GM19324 (cell line): Measurements from ENCODE around the gene DPH7.
"Not testable (repeated sequence)": the region's sequence is repeated elsewhere in the genome, so short reads cannot be mapped to it uniquely, and the experiment has no call there.

Experiments
- ATAC-seq: cut with Tn5 transposase; IDR thresholded peaks from one replicate; pipeline ENCODE4 v1.9.1; 2021; ENCODE audit warnings: mild to moderate bottlenecking, moderate library complexity; ENCODE audit not compliant: unreplicated experiment, low FRiP score

DPH7 gene

DNA sequence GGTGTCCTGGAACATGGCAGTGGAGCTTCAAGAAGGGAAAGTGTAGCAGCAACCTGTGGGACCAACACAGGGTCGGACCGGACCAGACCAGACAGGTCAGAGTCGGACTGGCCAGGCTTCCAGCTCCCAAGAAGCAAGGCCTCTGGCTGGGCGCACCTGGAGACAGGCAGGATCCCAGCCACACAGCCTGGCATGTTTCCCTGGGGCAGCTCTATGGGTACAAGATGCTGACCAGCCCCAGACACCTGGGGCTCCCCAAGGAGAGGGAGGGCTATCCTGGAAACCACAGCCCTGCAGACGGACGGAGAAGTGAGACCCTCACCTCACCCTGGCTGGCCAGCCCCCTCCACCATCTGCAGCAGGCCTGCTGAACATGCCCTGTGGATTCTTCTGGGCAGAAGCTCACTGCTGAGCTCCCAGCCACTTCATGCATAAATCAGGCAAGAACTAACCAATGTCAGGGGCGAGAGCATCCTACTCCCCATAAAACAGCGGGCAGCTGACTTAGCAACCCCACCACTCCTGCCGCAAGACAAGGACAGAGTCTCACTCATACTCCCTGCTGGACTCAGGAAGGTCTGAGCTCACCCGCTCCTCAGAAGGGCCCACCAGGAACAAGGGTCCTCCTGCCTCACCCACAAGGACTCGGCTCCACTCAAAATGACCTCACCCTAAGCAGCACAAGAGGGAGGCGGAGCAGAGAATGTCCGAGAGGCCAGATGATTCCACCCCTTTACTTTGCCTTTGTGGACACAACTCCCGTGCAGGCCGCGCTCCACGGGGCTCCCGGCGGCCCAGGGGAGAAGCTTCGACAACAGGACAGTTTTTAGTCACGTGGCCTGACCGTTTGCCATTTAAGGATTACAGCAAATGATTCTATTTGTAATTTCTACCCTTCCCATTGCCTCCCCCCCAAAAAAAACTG is 2.9 kb upstream of the DPH7 start:
- ATAC-seq, result no peak

DNA sequence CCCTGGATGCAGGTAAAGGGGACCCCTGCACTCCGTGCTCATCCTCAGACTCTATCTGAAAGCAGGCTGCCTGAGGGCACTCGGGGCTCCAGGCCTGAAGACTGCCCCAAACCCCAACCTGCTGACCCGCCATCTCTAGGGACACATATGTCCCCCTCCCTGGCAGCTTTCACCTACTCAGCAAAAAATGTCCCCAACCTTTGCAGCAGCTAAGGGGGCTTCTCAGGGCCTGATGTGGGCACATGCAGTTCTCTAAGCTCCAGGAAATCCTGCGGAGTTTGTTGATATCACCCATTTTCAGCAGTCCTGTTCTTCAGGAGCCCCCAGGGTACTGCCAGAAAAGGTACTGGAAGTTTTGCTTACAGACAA is 2.2 kb upstream of the DPH7 start:
- no peak for ATAC-seq

DNA sequence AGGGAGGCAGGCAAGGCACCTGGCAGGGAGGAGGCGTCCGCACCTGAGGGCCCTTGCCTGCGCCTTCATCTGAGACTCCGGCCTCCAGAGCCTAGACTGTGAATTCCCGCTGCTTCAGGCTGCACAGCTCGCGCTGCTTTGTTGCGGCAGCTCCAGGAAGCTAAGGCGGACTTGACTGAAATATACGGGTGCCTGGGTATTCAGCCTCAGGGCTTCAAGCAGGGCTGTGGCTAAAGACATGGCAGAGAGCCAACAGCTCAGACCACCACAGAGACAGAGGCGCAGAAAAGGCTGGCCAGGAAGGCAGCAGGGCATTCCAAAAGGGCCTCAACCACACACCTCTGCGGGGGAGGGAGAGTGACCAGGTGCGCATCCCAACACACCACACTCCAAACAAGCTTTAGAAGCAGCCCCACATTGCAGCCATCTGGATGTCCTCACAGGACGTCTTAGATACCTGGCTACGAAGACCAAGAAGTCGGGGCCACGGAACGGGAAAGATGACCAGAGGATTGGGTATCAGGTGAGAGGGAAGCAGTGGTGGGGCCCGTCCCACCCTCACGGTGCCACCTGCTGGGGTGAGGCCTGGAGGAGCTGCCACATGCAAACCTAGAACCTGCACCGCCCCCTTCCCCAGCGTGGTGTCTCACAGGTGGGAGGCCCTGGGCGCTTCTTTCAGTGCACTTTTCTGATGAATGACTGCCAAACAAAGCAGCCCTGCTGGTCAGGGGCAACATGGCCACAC is 1.7 kb upstream of the DPH7 start:
- no peak for ATAC-seq

DNA sequence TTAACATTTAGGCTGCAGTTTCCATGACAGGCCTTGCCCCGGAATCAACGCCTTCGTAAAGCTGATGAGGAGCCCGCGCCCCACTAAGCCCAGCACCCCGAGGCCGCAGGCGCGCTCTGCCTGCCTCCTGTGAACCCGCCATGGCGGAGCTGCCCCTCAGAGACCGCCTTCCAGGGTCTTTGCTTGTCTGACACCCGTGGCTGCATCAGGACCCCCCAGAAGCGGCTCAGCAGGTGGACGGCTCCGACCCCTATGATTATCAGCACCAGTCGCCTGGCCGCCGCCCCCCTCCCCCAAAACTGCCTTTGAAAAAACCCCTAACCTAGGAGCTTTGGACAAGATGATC is 507 bp upstream of the DPH7 start:
- no peak for ATAC-seq

DNA sequence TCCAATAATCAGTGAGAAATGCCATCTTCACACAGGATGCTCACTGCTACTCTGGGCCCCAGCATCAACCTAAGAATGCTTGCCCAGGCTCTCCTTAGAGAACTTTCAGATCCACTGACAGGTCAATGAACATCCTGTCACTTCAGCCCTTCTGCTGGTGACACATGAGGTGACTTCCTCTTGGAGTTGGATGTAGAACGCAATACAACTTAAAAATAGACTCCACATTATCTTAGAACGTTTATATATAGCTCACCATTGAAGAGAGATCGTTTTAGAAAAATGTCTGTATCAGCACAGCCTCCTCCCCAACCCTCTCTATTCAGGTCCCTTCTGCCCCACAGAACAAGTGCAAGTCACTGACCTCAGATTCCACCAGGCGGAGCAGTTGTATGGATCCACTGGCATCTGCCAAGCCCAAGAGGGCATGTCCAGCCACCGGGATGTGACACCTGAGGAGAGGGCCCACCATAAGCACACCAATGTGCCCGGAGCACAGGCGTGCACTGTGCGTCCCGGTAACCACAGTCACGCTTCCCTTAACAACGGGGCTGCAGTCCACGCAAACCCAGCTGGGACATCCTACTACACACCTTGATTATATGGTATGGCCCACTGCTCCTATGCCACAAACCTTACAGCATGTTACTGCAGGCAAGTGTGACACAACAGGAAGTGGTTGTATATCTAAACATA is 2.9 kb downstream of the DPH7 start:
- ATAC-seq, result no peak

DNA sequence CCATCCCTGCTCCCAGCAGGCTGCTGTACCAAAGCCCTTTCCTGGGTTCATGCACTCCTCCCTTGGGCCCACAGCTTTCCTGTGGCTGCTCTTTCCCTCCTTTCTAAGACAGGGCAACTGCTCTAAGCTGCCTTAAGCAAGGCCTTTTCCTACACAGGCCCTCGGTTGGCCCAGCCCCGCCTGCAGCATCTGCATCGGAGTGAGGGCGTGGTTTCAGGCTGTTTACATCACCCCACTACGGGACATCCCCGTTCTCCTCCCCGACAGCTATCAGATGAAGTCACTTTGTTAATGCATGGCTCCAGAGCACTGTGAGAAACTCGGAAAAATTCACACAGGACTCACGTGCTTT is 3.4 kb downstream of the DPH7 start:
- no peak for ATAC-seq

DNA sequence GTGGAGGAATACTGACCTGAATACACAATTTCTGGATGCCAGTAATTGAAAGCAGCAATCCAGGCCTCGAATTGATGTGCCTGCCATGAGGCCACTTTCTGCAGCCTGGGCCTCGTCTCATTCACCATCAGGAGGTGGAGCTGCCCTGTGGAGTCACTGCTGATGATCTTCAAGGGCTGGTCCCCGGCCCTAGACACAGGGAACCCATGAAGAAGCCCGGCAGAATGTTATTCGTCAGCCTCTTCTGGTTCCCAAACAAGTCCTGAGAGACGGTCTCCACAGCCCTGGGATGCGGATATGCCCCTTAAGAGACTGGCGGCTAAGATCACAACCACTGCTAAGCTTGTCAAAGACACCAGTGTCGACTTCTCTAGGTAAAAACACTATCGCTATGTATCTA is 4.5 kb downstream of the DPH7 start:
- no peak for ATAC-seq

DNA sequence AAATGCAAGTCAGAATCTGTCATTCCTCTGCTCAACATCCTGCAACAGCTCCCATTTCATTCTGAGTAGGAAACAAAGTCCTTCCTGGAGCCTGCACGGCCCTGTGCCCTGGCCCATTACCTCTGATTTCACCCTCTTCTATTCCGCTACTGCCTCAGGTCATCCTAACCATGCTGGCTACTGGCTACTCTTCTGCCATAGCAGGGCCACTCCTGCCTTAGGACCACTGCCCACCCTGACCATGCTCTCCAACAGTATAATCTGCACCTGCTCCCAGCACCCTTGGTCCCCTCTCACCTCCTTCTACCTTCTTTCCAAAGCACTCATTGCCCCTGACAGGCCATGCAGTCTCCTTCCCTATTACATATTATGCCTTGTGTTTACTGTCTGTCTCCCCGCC is 8.2 kb downstream of the DPH7 start:
- no peak for ATAC-seq

DNA sequence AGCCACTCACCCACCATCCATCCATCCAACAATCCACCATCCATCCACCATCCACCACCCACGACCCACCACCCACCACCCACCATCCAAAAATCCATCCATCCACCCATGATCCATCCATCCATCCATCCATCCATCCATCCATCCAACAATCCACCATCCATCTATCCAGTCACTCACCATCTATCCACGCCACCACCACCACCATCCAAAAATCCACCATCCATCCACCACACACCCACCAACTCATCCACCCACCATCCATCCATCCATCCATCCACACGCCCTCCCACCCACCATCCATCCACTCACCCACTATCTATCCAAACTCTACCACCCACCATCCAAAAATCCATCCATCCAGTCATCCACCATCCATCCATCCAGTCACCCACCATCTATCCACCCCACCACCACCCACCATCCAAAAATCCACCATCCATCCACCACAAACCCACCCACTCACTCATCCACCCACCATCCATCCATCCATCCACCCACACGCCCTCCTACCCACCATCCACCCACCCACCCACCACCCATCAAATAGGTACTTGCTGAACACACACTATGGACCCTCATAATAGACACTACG is 9.0 kb downstream of the DPH7 start:
- ATAC-seq, result no peak

DNA sequence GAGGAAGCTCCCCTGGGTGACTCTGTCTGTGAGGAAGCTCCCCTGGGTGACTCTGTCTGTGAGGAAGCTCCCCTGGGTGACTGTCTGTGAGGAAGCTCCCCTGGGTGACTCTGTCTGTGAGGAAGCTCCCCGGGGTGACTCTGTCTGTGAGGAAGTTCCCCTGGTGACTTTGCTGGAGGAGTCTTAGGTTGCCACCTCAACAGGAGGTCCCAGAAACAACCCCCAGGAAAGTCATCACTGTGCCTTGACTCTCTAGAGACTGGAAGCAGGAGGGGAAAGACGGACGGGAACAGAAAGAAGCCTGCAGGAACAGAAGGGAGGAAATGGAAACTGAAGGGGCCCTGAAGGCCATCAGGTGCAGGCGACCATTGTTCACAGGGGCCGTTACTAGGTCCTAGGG is 10.3 kb downstream of the DPH7 start:
- ATAC-seq, result not testable (repeated sequence)

DNA sequence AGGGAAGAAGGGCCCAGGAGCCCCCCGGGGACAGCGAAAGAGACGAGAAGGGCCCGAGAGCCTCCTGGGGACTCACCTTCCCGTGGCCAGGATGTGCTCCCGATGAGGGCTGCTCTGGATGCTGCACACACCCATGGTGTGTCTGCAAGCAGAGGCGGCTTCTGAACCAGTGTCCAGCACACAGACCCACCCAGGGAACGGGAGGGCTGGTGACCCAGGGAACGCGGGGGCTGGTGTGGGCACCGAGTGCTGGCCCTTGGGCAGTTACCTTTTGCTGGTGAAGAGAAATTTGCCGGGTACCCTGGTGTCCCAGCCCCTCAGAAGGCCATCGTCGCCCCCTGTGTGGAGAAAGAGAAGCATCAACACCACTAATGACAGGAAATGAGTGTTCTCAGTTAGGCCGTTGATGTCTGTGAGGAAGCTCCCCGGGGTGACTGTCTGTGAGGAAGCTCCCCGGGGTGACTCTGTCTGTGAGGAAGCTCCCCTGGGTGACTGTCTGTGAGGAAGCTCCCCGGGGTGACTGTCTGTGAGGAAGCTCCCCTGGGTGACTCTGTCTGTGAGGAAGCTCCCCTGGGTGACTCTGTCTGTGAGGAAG is 13.8 kb downstream of the DPH7 start:
- no peak for ATAC-seq

DNA sequence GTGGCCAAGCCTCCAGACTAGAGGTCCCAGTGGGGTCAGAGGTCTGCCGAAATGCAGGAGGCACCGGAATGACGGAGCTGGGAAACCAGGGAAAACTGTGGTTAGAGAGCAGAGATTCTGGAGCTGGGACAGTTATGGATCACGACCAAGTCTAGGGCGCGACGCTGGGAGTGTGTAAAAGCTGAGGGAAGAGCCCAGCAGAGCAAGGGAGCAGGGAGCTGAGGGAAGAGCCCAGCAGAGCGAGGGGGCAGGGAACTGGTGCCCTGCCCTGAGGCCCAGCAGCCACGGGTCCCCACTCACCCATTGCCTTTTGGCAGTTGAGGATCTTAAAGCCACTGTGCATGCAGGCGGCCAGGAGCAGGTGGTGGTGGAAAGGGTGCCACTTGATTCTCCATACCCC is 14.6 kb downstream of the DPH7 start:
- no peak for ATAC-seq

DNA sequence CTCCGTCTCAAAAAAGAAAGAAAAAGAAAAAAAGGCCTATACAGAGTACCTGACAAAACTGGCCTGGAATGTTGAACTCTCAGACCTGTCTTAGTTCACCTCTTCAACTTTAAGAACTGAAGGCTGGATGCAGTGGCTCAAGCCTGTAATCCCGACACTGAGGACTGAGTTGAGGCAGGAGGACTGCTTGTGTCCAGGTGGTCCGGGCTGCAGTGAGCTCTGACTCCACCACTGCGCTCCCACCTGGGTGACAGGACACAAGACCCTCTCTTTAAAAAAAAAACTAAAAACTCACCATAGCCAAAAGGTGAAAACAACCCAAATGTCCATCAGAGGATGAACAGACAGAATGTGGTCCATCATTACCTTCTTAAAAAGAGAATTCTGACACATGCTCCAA is 20.6 kb downstream of the DPH7 start:
- no peak for ATAC-seq

DNA sequence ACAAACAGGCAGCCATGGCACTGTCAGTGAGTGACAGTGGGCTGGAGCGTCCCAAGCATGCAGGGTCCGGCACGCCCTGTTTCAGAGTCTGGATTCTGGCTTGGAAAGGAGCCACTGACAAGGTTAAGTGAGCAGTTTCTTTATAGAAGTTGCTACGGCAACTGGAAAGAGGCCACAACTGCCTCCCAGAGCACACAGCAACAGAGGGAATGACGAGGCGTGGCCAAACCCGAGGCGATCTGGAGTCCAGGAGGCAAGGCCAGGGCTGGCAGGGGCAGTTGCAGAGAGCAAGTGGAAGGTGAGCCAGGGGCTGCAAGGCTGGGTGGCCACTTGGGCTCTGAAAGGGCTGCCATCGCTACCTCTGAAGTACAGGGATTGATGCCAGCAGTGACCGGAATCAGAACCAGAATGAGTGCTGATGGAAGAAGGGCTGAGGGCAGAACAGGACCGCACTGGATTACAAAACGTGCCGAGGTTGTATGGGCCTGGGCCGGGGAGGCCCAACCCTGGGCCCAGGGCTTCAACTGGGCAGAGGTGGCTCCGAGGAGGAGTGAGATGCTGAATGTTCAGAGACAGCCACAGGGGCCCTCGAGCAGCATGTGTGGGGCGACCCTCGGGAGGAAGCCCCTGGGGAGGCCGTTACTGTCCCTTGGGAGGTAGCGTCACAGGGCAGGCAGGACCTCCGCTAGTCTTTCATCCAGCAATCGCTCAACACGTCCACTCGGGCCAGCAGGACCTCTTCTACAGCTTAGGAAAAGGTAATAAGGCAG is 22.5 kb downstream of the DPH7 start:
- ATAC-seq, result no peak

DNA sequence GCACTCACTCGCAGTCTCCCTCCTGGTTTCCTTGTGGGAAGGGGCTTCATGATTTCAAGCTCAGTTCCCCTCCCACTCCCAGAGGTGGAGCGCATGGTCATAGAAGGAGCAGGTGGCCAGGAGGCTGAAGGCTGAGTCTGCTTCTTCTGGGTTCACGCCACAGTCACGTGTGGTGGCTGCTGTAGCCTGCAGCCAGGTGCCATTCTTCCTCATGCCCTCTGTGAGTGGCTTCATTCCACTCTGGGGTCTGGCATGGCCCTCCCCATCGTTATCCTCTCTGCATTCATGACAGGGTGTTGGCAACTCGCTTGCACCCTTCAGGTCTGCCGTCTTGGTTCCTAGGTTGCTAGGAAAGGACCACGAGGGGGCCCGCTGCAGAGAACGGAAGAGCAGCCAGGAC is 23.5 kb downstream of the DPH7 start:
- ATAC-seq, result no peak

DNA sequence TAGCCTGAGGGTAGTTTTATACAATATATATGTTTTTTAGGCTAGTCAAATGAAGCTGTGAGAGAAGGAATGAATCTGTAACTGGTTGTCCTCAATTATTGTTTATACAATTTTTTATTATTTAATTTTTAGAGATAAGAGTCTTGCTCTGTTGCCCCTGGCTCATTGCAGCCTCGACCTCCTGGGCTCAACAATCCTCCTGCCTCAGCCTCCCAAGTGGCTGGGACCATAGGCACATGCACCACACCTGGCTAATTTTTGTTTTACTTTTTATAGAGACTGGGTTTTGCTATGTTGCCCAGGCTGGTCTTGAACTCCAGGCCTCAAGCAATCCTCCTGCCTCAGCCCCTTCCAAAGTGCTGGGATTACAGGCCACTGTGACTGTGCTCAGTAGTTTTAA is 24.4 kb downstream of the DPH7 start:
- ATAC-seq, result no peak

DNA sequence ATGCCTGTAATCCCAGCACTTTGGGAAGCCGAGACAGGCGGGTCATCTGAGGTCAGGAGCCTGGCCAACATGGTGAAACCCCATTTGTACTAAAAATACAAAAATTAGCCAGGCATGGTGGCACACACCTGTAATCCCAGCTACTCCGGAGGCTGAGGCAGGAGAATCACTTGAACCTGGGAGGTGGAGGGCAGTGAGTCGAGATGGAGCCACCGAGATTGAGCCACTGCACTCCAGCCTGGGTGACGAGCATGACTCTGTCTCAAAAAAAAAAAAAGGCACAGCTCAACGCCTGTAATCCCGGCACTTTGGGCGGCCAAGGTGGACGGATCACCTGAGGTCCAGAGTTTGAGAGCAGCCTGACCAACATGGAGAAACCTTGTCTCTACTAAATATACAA is 25.1 kb downstream of the DPH7 start:
- not testable (repeated sequence) for ATAC-seq

DNA sequence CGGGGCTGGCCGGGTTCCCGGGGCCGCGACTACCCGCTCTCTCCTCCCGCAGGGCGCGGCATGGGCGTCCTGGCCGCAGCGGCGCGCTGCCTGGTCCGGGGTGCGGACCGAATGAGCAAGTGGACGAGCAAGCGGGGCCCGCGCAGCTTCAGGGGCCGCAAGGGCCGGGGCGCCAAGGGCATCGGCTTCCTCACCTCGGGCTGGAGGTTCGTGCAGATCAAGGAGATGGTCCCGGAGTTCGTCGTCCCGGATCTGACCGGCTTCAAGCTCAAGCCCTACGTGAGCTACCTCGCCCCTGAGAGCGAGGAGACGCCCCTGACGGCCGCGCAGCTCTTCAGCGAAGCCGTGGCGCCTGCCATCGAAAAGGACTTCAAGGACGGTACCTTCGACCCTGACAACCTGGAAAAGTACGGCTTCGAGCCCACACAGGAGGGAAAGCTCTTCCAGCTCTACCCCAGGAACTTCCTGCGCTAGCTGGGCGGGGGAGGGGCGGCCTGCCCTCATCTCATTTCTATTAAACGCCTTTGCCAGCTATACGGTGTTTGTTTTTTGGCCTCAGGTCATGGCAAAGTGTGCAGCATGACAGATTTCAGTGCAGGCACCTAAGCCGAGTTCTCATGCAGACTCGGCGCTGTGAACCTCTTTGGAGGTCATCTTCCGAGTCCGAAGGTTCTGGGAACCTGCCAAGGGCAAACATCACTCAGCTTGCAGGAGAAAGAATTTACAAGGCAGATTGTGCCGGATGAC is 26.5 kb downstream of the DPH7 start:
- peak; percentile 22 for ATAC-seq

DNA sequence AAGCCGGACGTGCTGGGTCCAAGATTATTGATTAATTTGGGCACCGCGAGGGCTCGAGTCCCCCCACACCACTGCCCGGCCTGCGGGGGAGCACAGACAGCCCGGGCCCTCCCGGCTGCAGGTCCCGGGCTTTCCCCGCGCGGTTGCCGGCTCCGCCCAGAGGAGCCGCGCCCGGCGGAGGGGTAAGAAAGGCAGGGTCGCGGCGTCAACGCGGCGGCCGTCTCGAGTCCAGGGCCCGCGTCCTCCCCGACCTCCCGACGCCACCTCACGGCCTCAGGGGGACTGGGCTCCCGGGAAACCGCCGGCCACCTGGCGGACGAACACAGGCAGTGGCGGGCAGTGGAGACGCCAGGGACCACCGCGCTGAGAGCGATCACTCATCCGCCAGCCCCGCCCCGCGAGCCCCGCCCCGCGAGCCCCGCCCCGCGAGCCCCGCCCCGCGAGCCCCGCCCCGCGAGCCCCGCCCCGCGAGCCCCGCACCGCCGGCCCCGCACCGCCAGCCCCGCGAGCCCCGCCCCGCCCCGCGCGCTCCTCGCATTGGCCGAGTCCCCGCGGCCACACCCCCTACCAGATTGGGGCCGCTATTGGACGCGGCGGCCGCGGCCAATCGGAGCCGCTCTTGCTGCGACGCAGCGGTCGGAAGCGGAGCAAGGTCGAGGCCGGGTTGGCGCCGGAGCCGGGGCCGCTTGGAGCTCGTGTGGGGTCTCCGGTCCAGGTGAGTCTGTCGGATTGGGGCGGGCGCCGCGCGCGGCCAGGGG is 27.3 kb downstream of the DPH7 start, which contains the start of gene MRPL41:
Gene MRPL41, plus strand, starts transcription at position 616 of the 758 bp plus-strand sequence. CDS start 203 bp downstream, outside the sequence.
- peak; percentile 85 for ATAC-seq
